Spinal cord (tissue), 10 donors: ENCODE data around the gene SEL1L3. TPM values are rescaled to one million over a fixed set of nuclear protein-coding genes. Genes with fewer than 3 reads are reported as not detected.
"Not testable (repeated sequence)": the region's sequence is repeated elsewhere in the genome, so short reads cannot be mapped to it uniquely, and the experiment has no call there.

ENCODE experiments used
- DNase-seq, 6 donors: peaks; one replicate each; pipeline versions ENCODE4 v3.0.0 to v3.0.0-alpha.2; 2013 to 2015; ENCODE audit warnings: low spot score in 6 of 6, low read depth in 4 of 6
- H3K27ac ChIP-seq: one replicate; pipeline ENCODE4 v1.5.1; 2013; ENCODE audit warnings: low read depth, low read length, control low read depth
- H3K27me3 ChIP-seq: one replicate; pipeline ENCODE4 v1.6.1; 2013; ENCODE audit warnings: low read length; ENCODE audit not compliant: control insufficient read depth, insufficient read depth
- H3K36me3 ChIP-seq: one replicate; pipeline ENCODE4 v1.6.1; 2013; ENCODE audit warnings: low read length; ENCODE audit not compliant: control insufficient read depth, insufficient read depth
- H3K4me1 ChIP-seq: one replicate; pipeline ENCODE4 v1.6.1; 2013; ENCODE audit warnings: low read length; ENCODE audit not compliant: control insufficient read depth, insufficient read depth
- H3K4me3 ChIP-seq: one replicate; pipeline ENCODE4 v1.5.1; 2013; ENCODE audit warnings: low read depth, low read length, control low read depth
- H3K9me3 ChIP-seq: one replicate; pipeline ENCODE4 v1.6.1; 2013; ENCODE audit warnings: low read length; ENCODE audit not compliant: control insufficient read depth, insufficient read depth
- WGBS: methylation state at CpG from one replicate; pipeline ENCODE4 v1.1.5; 2013; ENCODE audit warnings: missing lambda C conversion rate; ENCODE audit not compliant: insufficient coverage; 5-methylcytosine and 5-hydroxymethylcytosine counted together
- long read RNA-seq, 4 donors: transcript quantifications; one replicate each; lab custom pipeline, GENCODE V29; 2026
- polyA plus RNA-seq, 2 donors: library from polyadenylated mRNA; unstranded; fragments of 120-200 nt; gene quantifications; one replicate each; pipeline ENCODE4 v1.2.1, GENCODE V29; 2013; ENCODE audit not compliant: insufficient read length in 2 of 2
- total RNA-seq, 2 donors: library from RNA; depleted of rRNA in 1 of 2; stranded (reverse); fragments of 120-200 nt in 1 of 2; fragments of >200 nt in 1 of 2; gene quantifications; one replicate each; pipeline versions ENCODE4 v1.2.3 to v1.2.4, GENCODE V29; 2013 to 2014
- donor health status: healthy.

Gene SEL1L3
- total RNA-seq: 10 to 100 TPM; 19.2 to 27.5 TPM
- 10 to 100 TPM; 21.4 to 23.8 TPM for polyA plus RNA-seq
- long read RNA-seq, donor 1, full-length matches to known transcripts: 3 of 3 reads
- long read RNA-seq, donor 1, partial matches to known transcripts: 0 of 3 reads
- long read RNA-seq, donor 1, other reads (novel, unspliced or antisense): 0 of 3 reads
- long read RNA-seq, donor 2, partial matches to known transcripts: 0 of 1 reads
- long read RNA-seq, donor 2, other reads (novel, unspliced or antisense): 0 of 1 reads
- long read RNA-seq, donor 3: 0 reads
- long read RNA-seq, donor 4, full-length matches to known transcripts: 13 of 20 reads
- long read RNA-seq, donor 4, partial matches to known transcripts: 7 of 20 reads
- long read RNA-seq, donor 4, other reads (novel, unspliced or antisense): 0 of 20 reads

- H3K27ac ChIP-seq: peak within 1 kb of the TSS; percentile 7
- H3K36me3 ChIP-seq: no peaks in the 10 kb centered on the region
- WGBS: under 1% methylated on average over 104 of the region's 115 CpGs
- DNase-seq: peak in 3 of 6 donors; percentile 17 to 87 (median 79)
- peaks cover 14% of the 10 kb centered on the region for H3K4me1 ChIP-seq
- no peaks in the 10 kb centered on the region for H3K9me3 ChIP-seq
- H3K4me3 ChIP-seq: peak within 1 kb of the TSS; percentile 52
- H3K27me3 ChIP-seq: peaks cover 4% of the 10 kb centered on the region
Observed at GRCh38 chr4:25862411-25863346, at the start of gene SEL1L3. Gene SEL1L3 (minus strand): TSS chr4:25862988. CDS start chr4:25862836, 152 bp downstream.

DNA sequence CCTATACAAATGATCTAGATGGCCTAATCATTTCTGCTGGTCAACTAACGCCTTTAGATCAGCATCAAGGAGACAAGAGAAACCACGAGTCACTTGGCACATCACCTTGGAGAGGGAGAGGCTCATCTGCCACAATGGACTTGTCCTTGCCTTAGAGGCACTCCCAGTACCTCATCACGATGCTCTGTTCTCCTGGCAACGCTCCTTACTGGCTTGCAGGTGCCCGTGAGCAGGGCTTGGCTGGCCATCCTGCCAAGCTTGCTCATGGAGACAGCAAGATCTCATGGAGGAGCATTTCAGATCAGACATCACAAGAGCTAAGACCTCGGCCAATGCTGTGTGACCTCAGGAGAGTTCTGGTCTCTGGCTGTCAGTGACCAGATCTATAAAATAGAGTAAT is 48.6 kb upstream of the SEL1L3 start:
- Histone ChIP-seq H3K9me3 (no peaks in the 10 kb centered on the region), H3K4me3 (no peak overlapping the region), H3K27ac (no peak overlapping the region), H3K27me3 (no peaks in the 10 kb centered on the region), H3K4me1 (peaks cover 26% of the 10 kb centered on the region), H3K36me3 (no peaks in the 10 kb centered on the region)
- 82% methylated on average over 5 of the region's 6 CpGs for WGBS
- DNase-seq: no peak

DNA sequence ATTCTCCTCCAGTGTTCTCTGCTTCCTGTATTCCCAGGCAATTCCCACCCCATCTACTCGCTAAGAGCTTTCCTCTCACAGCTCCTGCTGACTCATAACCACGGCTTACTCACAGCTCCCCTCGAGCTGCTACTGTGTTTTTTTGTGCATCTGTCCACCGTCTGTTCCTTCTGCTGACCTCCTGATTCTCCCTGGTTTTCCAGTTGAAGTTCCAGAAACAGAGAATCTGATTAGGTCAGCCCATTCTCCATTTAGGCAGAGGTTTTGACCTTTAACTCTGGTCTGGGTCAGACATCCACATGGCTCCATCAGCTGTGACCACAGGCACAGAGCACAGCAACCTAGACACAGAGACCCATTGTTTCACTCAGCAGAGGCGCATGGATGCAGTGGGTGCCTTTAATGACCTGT is 45.7 kb upstream of the SEL1L3 start:
- 46% methylated on average over 4 of the region's 5 CpGs for WGBS
- Histone ChIP-seq H3K9me3 (no peaks in the 10 kb centered on the region), H3K27me3 (no peaks in the 10 kb centered on the region), H3K36me3 (no peaks in the 10 kb centered on the region), H3K27ac (no peak overlapping the region), H3K4me3 (no peak overlapping the region), H3K4me1 (peaks cover 9% of the 10 kb centered on the region)
- no peak for DNase-seq

DNA sequence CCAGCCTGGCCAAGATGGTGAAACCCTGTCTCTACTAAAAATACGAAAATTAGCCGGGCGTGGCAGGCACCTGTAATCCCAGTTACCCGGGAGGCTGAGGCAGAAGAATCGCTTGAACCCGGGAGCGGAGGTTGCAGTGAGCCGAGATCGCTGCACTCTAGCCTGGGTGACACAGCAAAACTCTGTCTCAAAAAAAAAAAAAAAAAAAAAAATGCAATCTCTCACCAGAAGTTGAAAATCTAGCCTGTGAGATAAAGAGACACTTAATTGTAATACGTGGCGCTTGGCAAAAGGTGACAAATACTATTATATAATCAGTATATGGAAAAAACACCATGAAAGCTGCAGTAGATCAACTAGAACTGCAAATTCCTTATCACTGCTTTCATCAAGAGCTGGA is 43.3 kb upstream of the SEL1L3 start:
- not testable (repeated sequence) for H3K27me3 ChIP-seq, H3K27ac ChIP-seq, H3K9me3 ChIP-seq, H3K4me3 ChIP-seq, H3K4me1 ChIP-seq, DNase-seq, H3K36me3 ChIP-seq
- 100% methylated on average over 3 of the region's 11 CpGs for WGBS

DNA sequence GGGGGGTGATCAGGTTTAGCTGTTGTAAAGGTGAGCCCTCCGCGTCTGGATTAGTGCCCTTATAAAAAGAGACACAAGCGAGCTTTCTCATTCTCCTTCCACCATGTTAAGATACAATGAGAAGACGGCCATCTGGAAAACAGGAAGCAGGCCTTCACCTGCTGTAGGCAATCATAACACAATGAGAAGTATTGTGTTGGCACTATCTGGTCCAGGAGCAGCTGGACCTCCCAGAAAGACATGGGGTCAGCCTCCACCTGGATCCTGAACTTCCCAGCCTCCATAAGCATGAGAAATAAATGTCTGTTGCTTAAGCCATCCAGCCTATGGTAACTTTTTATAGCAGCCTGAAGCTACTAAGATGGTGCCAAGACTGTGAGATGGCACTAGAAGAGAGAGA is 42.6 kb upstream of the SEL1L3 start:
- Histone ChIP-seq H3K4me1 (peaks cover 10% of the 10 kb centered on the region), H3K4me3 (no peak overlapping the region), H3K9me3 (no peaks in the 10 kb centered on the region), H3K36me3 (no peaks in the 10 kb centered on the region), H3K27ac (no peak overlapping the region), H3K27me3 (no peaks in the 10 kb centered on the region)
- WGBS: no CpG with 5 or more reads among the region's 4 CpGs
- DNase-seq: no peak

GRCh38 chr4:25904748-25905082 is 41.9 kb upstream of the SEL1L3 start:
- no peaks in the 10 kb centered on the region for H3K36me3 ChIP-seq

DNA sequence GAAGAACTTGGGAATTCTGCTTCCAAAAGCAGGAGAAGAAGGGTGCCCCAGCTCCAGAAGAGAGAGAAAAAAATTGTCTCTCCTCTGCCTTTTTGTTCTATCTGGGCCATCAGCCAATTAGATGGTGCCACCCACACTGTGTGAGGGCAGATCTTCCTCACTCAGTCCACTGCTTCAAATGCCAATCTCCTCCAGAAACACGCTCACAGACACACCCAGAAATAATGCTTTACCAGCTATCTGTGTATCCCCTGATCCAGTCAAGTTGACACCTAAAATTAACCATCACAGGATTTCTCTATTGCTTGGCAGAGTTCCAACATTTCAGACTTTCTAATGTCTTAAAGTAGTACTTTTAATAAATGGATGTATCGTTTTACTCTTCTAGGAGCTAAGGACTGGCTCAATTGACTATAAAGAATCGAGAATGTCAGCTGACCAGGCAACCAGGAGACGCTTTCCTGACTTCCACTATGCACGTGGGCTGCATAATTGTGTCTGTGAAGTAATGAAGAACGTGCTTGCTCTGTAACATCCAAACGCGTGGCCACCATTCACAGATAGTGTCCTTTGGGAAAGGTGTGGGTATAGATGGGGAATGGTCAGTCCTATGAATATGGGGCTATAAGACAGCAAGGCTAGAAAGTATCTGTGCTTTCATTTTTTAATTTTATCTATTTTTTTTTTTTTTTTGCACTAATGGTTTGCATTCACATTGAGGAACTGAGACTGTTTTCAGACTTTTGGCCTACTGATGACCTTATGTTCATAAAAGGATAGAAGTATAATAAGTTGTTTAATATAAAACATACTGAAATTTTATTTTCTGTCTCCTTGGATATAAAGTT is 41.3 kb upstream of the SEL1L3 start:
- no peak overlapping the region for H3K4me3 ChIP-seq
- H3K27ac ChIP-seq: no peak overlapping the region
- no peaks in the 10 kb centered on the region for H3K36me3 ChIP-seq
- no peaks in the 10 kb centered on the region for H3K27me3 ChIP-seq
- WGBS: 54% methylated on average over 2 of the region's 8 CpGs
- peak in 2 of 6 donors; percentile 45 to 63 for DNase-seq
- peaks cover 10% of the 10 kb centered on the region for H3K4me1 ChIP-seq
- no peaks in the 10 kb centered on the region for H3K9me3 ChIP-seq

More at GRCh38 chr4:25904748-25905082, 41.9 kb upstream of the SEL1L3 start:
- Histone ChIP-seq H3K4me1 (peaks cover 10% of the 10 kb centered on the region), H3K4me3 (no peak overlapping the region), H3K27ac (no peak overlapping the region), H3K9me3 (no peaks in the 10 kb centered on the region), H3K27me3 (no peaks in the 10 kb centered on the region)
- 100% methylated on average over 1 of the region's 3 CpGs for WGBS
- no peak for DNase-seq

DNA sequence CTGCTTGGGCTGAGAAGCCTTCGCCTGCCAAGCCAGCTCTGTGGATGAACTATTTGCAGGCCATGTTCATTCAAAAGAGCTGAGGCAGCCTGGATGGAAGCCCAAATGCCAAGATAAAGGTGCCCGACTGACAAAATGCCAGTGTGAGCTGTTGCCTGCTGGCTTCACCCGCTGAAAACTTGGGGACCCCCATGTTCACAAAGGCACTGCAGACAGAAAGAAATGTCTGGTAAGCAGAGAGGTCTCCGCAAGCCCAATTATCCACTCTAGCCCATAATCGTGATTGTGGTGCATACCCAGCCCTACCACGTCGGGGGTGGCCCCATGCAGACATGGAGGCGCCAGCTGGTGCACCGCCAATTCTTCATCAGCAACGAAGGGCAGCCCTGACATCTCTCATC is 38.2 kb upstream of the SEL1L3 start:
- H3K27me3 ChIP-seq: no peaks in the 10 kb centered on the region
- peaks cover 14% of the 10 kb centered on the region for H3K4me1 ChIP-seq
- H3K9me3 ChIP-seq: no peaks in the 10 kb centered on the region
- H3K4me3 ChIP-seq: no peak overlapping the region
- WGBS: 41% methylated on average over 9 of the region's 10 CpGs
- peak in 2 of 6 donors; percentile 54 to 86 for DNase-seq
- no peaks in the 10 kb centered on the region for H3K36me3 ChIP-seq
- no peak overlapping the region for H3K27ac ChIP-seq

DNA sequence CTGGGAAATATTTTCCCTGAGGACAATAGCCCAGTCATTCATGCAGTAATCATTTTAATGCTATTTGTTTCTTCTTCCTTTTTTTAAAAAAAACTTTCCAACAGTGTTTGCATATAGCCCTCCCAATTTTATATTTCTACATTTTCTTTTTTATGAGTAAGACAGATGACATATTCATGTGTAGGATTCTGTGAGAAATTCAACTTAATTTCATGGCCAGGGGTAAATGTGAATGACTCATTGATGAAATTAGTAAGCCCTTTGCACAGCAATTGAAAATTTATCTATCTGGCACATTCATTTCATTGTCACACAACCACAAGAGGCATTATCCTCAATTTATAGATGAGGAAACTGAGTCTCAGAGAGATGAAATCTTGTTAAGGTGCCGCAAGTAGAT is 37.5 kb upstream of the SEL1L3 start:
- Histone ChIP-seq H3K27me3 (no peaks in the 10 kb centered on the region), H3K4me1 (peaks cover 14% of the 10 kb centered on the region), H3K36me3 (no peaks in the 10 kb centered on the region), H3K27ac (no peak overlapping the region), H3K4me3 (no peak overlapping the region), H3K9me3 (no peaks in the 10 kb centered on the region)
- DNase-seq: no peak
- WGBS: no CpG with 5 or more reads among the region's 1 CpG
